ENCODE data around the gene RAB37.
A peak's percentile ranks its signal among the peaks of the same experiment; 100 is the strongest.

DNA sequence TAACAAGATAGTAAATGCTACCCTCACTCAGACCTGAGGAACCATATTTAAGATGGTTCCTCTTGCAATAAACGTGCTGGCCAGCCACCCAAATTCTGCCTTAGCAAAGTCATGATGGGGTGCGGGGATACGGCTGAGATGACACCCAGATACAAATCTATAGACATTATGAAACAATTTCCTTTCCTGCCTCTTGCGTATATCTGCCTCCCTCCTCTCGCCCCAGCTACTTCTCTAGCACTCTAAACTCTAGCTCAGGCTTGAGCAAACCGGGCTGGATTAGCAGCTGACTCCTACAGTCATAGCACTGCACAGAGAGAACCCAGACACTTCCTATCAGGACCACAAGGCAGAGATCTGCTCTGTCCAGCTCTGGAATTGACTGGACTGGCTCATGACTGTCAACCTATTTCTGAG, 46.6 kb upstream of the RAB37 start:
- TF ChIP-seq, protein P1, sequence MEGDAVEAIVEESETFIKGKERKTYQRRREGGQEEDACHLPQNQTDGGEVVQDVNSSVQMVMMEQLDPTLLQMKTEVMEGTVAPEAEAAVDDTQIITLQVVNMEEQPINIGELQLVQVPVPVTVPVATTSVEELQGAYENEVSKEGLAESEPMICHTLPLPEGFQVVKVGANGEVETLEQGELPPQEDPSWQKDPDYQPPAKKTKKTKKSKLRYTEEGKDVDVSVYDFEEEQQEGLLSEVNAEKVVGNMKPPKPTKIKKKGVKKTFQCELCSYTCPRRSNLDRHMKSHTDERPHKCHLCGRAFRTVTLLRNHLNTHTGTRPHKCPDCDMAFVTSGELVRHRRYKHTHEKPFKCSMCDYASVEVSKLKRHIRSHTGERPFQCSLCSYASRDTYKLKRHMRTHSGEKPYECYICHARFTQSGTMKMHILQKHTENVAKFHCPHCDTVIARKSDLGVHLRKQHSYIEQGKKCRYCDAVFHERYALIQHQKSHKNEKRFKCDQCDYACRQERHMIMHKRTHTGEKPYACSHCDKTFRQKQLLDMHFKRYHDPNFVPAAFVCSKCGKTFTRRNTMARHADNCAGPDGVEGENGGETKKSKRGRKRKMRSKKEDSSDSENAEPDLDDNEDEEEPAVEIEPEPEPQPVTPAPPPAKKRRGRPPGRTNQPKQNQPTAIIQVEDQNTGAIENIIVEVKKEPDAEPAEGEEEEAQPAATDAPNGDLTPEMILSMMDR (IDR thresholded peaks at IDR 0.05) = no peak
- peak in 1 of 3 donors; percentile 25 for TF ChIP-seq POLR2A (IDR thresholded peaks at IDR 0.05)

Measured in body of pancreas (tissue), 4 donors.